Urothelium cell line (cell line): ENCODE results near the gene ACAA2.
A peak's percentile ranks its signal among the peaks of the same experiment; 100 is the strongest.
"Not testable (repeated sequence)": the region's sequence is repeated elsewhere in the genome, so short reads cannot be mapped to it uniquely, and the experiment has no call there.

ENCODE experiments used
- DNase-seq: peaks from one replicate; pipeline ENCODE4 v3.0.0; 2011; ENCODE audit warnings: low spot score, mixed read lengths
- FAIRE-seq: peaks from 2 replicates; lab custom pipeline; 2011; peaks lifted over from hg19 to GRCh38; lab: Jason Lieb, UNC

Gene ACAA2

GRCh38 chr18:49814147-49814499, 790 bp upstream of the ACAA2 start:
- DNase-seq (peak; percentile 12), FAIRE-seq (no peak)

- DNase-seq = peak; percentile 16
- no peak for FAIRE-seq
Measured at GRCh38 chr18:49813069-49813318, 339 bp downstream of the ACAA2 start.

- FAIRE-seq (no peak), DNase-seq (no peak)
Measured at GRCh38 chr18:49812286-49813068, 856 bp downstream of the ACAA2 start.

GRCh38 chr18:49811151-49811938, 2.0 kb downstream of the ACAA2 start:
- FAIRE-seq (no peak), DNase-seq (no peak)

GRCh38 chr18:49808553-49809191, 4.7 kb downstream of the ACAA2 start:
- not testable (repeated sequence) for FAIRE-seq, DNase-seq

GRCh38 chr18:49804096-49804495, 9.2 kb downstream of the ACAA2 start:
- DNase-seq (no peak), FAIRE-seq (no peak)

- no peak for FAIRE-seq
Measured at GRCh38 chr18:49802623-49803022, 10.7 kb downstream of the ACAA2 start.

GRCh38 chr18:49800491-49800890, 12.8 kb downstream of the ACAA2 start:
- FAIRE-seq, DNase-seq: not testable (repeated sequence)

More at GRCh38 chr18:49802623-49803022, 10.7 kb downstream of the ACAA2 start:
- no peak for DNase-seq

- not testable (repeated sequence) for FAIRE-seq, DNase-seq
Measured at GRCh38 chr18:49799806-49800205, 13.5 kb downstream of the ACAA2 start.

GRCh38 chr18:49798001-49798400, 15.3 kb downstream of the ACAA2 start:
- FAIRE-seq = no peak
- no peak for DNase-seq

GRCh38 chr18:49795612-49796552, 17.5 kb downstream of the ACAA2 start:
- no peak for DNase-seq
- FAIRE-seq = no peak

GRCh38 chr18:49794743-49795142, 18.6 kb downstream of the ACAA2 start:
- no peak for FAIRE-seq
- DNase-seq = no peak

- DNase-seq, FAIRE-seq: not testable (repeated sequence)
Measured at GRCh38 chr18:49789560-49790134, 23.7 kb downstream of the ACAA2 start.

GRCh38 chr18:49788327-49788898, 24.9 kb downstream of the ACAA2 start:
- FAIRE-seq (no peak), DNase-seq (no peak)

- no peak for FAIRE-seq
Measured at GRCh38 chr18:49786019-49786720, 27.2 kb downstream of the ACAA2 start.

GRCh38 chr18:49784427-49785185, 28.7 kb downstream of the ACAA2 start:
- no peak for FAIRE-seq
- DNase-seq = no peak

More at GRCh38 chr18:49786019-49786720, 27.2 kb downstream of the ACAA2 start:
- no peak for DNase-seq

GRCh38 chr18:49783631-49784030, 29.7 kb downstream of the ACAA2 start:
- FAIRE-seq, DNase-seq: not testable (repeated sequence)

- no peak for FAIRE-seq
- no peak for DNase-seq
Measured at GRCh38 chr18:49778826-49779465, 34.4 kb downstream of the ACAA2 start.
